GM23338 (cell line): ENCODE data around the gene DLG2. TPM values are rescaled to one million over a fixed set of nuclear protein-coding genes. Genes with fewer than 3 reads are reported as not detected.

Experiments used
- ATAC-seq: fragments of 200-7000 bp; cut with Tn5 transposase; 3 replicates; pipeline ENCODE4 v1.9.1; 2020
- DNase-seq: peaks from one replicate; pipeline ENCODE4 v3.0.0-alpha.2; 2015; ENCODE audit warnings: low spot score
- H2AFZ ChIP-seq: fragments of 200-600 bp; sonication (generic); 2 replicates; pipeline ENCODE4 v1.8.0; 2016; ENCODE audit warnings: antibody characterized with exemption, mild to moderate bottlenecking, moderate library complexity
- H3F3A ChIP-seq: fragments of 200-600 bp; sonication (generic); replicated peaks from 2 replicates; pipeline ENCODE4 v1.8.0; 2017; ENCODE audit warnings: antibody characterized with exemption, mixed run types, low read depth
- H3K27ac ChIP-seq: fragments of 200-600 bp; sonication (generic); 2 replicates; pipeline ENCODE4 v1.6.1; 2016; ENCODE audit warnings: low read depth
- H3K27me3 ChIP-seq: fragments of 200-600 bp; sonication (generic); 2 replicates; pipeline ENCODE4 v1.8.0; 2016; ENCODE audit warnings: mild to moderate bottlenecking, mixed run types, moderate library complexity; ENCODE audit not compliant: insufficient read depth
- H3K36me3 ChIP-seq: fragments of 200-600 bp; sonication (generic); 2 replicates; pipeline ENCODE4 v1.8.0; 2016; ENCODE audit warnings: mild to moderate bottlenecking; ENCODE audit not compliant: insufficient read depth
- H3K4me1 ChIP-seq: fragments of 200-600 bp; sonication (generic); 2 replicates; pipeline ENCODE4 v1.8.0; 2016; ENCODE audit warnings: mild to moderate bottlenecking, moderate library complexity; ENCODE audit not compliant: insufficient read depth
- H3K4me2 ChIP-seq: fragments of 200-600 bp; sonication (generic); 2 replicates; pipeline ENCODE4 v1.7.1; 2017; ENCODE audit warnings: mixed run types
- H3K4me3 ChIP-seq: fragments of 200-600 bp; sonication (generic); 2 replicates; pipeline ENCODE4 v1.6.1; 2016; ENCODE audit warnings: mixed run types
- H3K79me2 ChIP-seq: fragments of 200-600 bp; sonication (generic); replicated peaks from 2 replicates; pipeline ENCODE4 v1.8.0; 2017; ENCODE audit warnings: mild to moderate bottlenecking; ENCODE audit not compliant: insufficient read depth
- H3K9me2 ChIP-seq: fragments of 200-600 bp; sonication (generic); 2 replicates; pipeline ENCODE4 v1.8.0; 2017; ENCODE audit not compliant: insufficient read depth
- H4K20me1 ChIP-seq: fragments of 200-600 bp; sonication (generic); replicated peaks from 2 replicates; pipeline ENCODE4 v1.8.0; 2017; ENCODE audit warnings: mild to moderate bottlenecking; ENCODE audit not compliant: insufficient read depth
- H3K27ac Mint-ChIP-seq: 2 replicates; pipeline ENCODE4 v1.8.0; 2020; ENCODE audit warnings: inconsistent platforms, mild to moderate bottlenecking, moderate library complexity, mixed read lengths
- H3K27me3 Mint-ChIP-seq: 3 replicates; pipeline ENCODE4 v1.8.0; 2022; ENCODE audit warnings: low read depth, mild to moderate bottlenecking, moderate library complexity, mixed read lengths, inconsistent platforms; ENCODE audit not compliant: insufficient read depth, poor library complexity
- H3K36me3 Mint-ChIP-seq: 3 replicates; pipeline ENCODE4 v1.8.0; 2021; ENCODE audit warnings: low read depth, mild to moderate bottlenecking, inconsistent platforms, moderate library complexity, mixed read lengths
- H3K4me1 Mint-ChIP-seq: 3 replicates; pipeline ENCODE4 v1.8.0; 2020; ENCODE audit warnings: mild to moderate bottlenecking, inconsistent platforms, mixed read lengths
- H3K4me3 Mint-ChIP-seq: 3 replicates; pipeline ENCODE4 v1.8.0; 2021; ENCODE audit warnings: moderate library complexity, mild to moderate bottlenecking, inconsistent platforms, mixed read lengths
- H3K9me3 Mint-ChIP-seq: 3 replicates; pipeline ENCODE4 v1.8.0; 2020; ENCODE audit warnings: moderate library complexity, mild to moderate bottlenecking, inconsistent platforms, mixed read lengths
- CREB1 ChIP-seq: fragments of 250-450 bp; sonication (Bioruptor Pico); IDR thresholded peaks from 2 replicates; pipeline ENCODE4 v1.5.0; 2020; ENCODE audit warnings: low read depth, mild to moderate bottlenecking, moderate library complexity
- CTCF ChIP-seq, 2 experiments: fragments of 200-600 bp in 1 of 2; sonication (generic) in 1 of 2; conservative IDR thresholded peaks; 2 replicates each; pipeline versions ENCODE4 v1.5.1 to v1.6.1; 2016 to 2017; ENCODE audit warnings: antibody characterized with exemption in 2 of 2, low read depth in 2 of 2, mild to moderate bottlenecking in 2 of 2, moderate library complexity in 1 of 2
- ETS1 ChIP-seq: IDR thresholded peaks from 2 replicates; pipeline ENCODE4 v1.6.1; 2016; ENCODE audit warnings: antibody characterized with exemption
- EZH2 ChIP-seq: fragments of 200-600 bp; sonication (generic); IDR thresholded peaks from one replicate; pipeline ENCODE4 v1.8.0; 2017; ENCODE audit warnings: antibody characterized with exemption, mild to moderate bottlenecking, low read depth; ENCODE audit not compliant: unreplicated experiment
- EZH2phosphoT487 ChIP-seq: fragments of 200-600 bp; sonication (generic); IDR thresholded peaks from one replicate; pipeline ENCODE4 v1.8.1; 2018; ENCODE audit warnings: antibody characterized with exemption; ENCODE audit not compliant: unreplicated experiment
- JUNB ChIP-seq: IDR thresholded peaks from one replicate; pipeline ENCODE4 v1.6.1; 2016; ENCODE audit warnings: antibody characterized with exemption; ENCODE audit not compliant: unreplicated experiment
- NANOG ChIP-seq: IDR thresholded peaks from 2 replicates; pipeline ENCODE4 v1.6.1; 2016; ENCODE audit warnings: antibody characterized with exemption, borderline replicate concordance
- POLR2AphosphoS5 ChIP-seq: IDR thresholded peaks from 2 replicates; pipeline ENCODE4 v1.6.1; 2016; ENCODE audit warnings: antibody characterized with exemption, low read depth
- STAT1 ChIP-seq: IDR thresholded peaks from one replicate; pipeline ENCODE4 v1.6.1; 2016; ENCODE audit warnings: antibody characterized with exemption; ENCODE audit not compliant: unreplicated experiment
- ZNF114 ChIP-seq: fragments of 250-450 bp; sonication (Bioruptor Pico); IDR thresholded peaks from 2 replicates; pipeline ENCODE4 v1.5.0; 2020; ENCODE audit warnings: mild to moderate bottlenecking, moderate library complexity
- ZNF331 ChIP-seq: fragments of 250-450 bp; sonication (Bioruptor Pico); IDR thresholded peaks from 2 replicates; pipeline ENCODE4 v1.5.0; 2020; ENCODE audit warnings: low read depth, mild to moderate bottlenecking, moderate library complexity
- ZNF462 ChIP-seq: fragments of 250-450 bp; sonication (Bioruptor Pico); IDR thresholded peaks from 2 replicates; pipeline ENCODE4 v1.5.0; 2020; ENCODE audit warnings: mild to moderate bottlenecking, moderate library complexity
- polyA plus RNA-seq: library from polyadenylated mRNA; unstranded; fragments of >200 nt; fragmentation: Nextera tagmentation; extraction: Ambion mirVana; gene quantifications from 2 replicates; pipeline ENCODE4 v1.2.1, GENCODE V29; 2016
- total RNA-seq: library from RNA; depleted of rRNA; stranded (reverse); fragments of >200 nt; shearing (Covaris generic); gene quantifications from 2 replicates; pipeline ENCODE4 v1.2.3, GENCODE V29; 2014

DLG2 gene
- total and polyA plus RNA-seq, 2 experiments from 2014 or later: 19.8 to 21.5 TPM

GRCh38 chr11:83493917-83494316 is 2133.2 kb downstream of the DLG2 start:
- no peaks in the 10 kb centered on the region for H3K36me3 Mint-ChIP-seq
- H4K20me1 ChIP-seq: no peaks in the 10 kb centered on the region
- no peaks in the 10 kb centered on the region for H3K27me3 Mint-ChIP-seq
- no peaks in the 10 kb centered on the region for H3F3A ChIP-seq
- H2AFZ ChIP-seq: no peak overlapping the region
- H3K4me3 Mint-ChIP-seq: no peak overlapping the region
- H3K79me2 ChIP-seq: no peaks in the 10 kb centered on the region
- no peaks in the 10 kb centered on the region for H3K4me1 ChIP-seq
- no peaks in the 10 kb centered on the region; the same call in 2 of the 3 replicates for H3K4me1 Mint-ChIP-seq
- no peak for DNase-seq
- H3K27me3 ChIP-seq: no peaks in the 10 kb centered on the region
- H3K4me2 ChIP-seq: no peak overlapping the region
- no peak overlapping the region for H3K4me3 ChIP-seq
- no peaks in the 10 kb centered on the region for H3K9me3 Mint-ChIP-seq
- TF ChIP-seq ETS1 (no peak), CTCF (conservative IDR thresholded peaks at IDR 0.05; ENCODE audit: low read depth in 2 of 2) (no peak), ZNF331 (no peak), ZNF114 (CRISPR knock-in tag) (no peak), JUNB (no peak), EZH2 (no peak), EZH2phosphoT487 (no peak), STAT1 (no peak), NANOG (no peak), CREB1 (CRISPR knock-in tag) (no peak), ZNF462 (CRISPR knock-in tag) (no peak), POLR2AphosphoS5 (no peak)
- ATAC-seq: no peak
- no peak overlapping the region for H3K27ac Mint-ChIP-seq
- no peaks in the 10 kb centered on the region for H3K36me3 ChIP-seq
- no peak overlapping the region for H3K27ac ChIP-seq
- no peaks in the 10 kb centered on the region; the same call in 1 of the 2 replicates for H3K9me2 ChIP-seq
